ENCODE measurements around the gene IMMT.

Gene IMMT

GRCh38 chr2:86226636-86227520 lies 31.6 kb upstream of the IMMT start:
- in situ Hi-C loops (cut with MboI; ENCODE audit: low sequenced_read_pairs), result loop anchor here (5.0 kb wide), 1 partner anchor 140 kb away; no protein-coding TSS in a partner anchor

GRCh38 chr2:86226070-86226469 lies 30.8 kb upstream of the IMMT start:
- in situ Hi-C loops (cut with MboI; ENCODE audit: low sequenced_read_pairs), result loop anchor here (5.0 kb wide), 1 partner anchor 141 kb away; no protein-coding TSS in a partner anchor

GRCh38 chr2:86225581-86225980 lies 30.3 kb upstream of the IMMT start:
- in situ Hi-C loops (cut with MboI; ENCODE audit: low sequenced_read_pairs), result loop anchor here (5.0 kb wide), 1 partner anchor 142 kb away; no protein-coding TSS in a partner anchor

- in situ Hi-C loops (cut with MboI; ENCODE audit: low sequenced_read_pairs), result loop anchor here (5.0 kb wide), 2 partner anchors 73 to 143 kb away; no protein-coding TSS in a partner anchor
Observed at GRCh38 chr2:86224645-86225355, 29.5 kb upstream of the IMMT start.

GRCh38 chr2:86223927-86224560 lies 28.8 kb upstream of the IMMT start:
- in situ Hi-C loops (cut with MboI; ENCODE audit: low sequenced_read_pairs), result loop anchor here (5.0 kb wide), 1 partner anchor 73 kb away; no protein-coding TSS in a partner anchor

GRCh38 chr2:86223140-86223926 lies 28.1 kb upstream of the IMMT start:
- in situ Hi-C loops (cut with MboI; ENCODE audit: low sequenced_read_pairs), result loop anchor here (5.0 kb wide), 1 partner anchor 74 kb away; no protein-coding TSS in a partner anchor

DNA sequence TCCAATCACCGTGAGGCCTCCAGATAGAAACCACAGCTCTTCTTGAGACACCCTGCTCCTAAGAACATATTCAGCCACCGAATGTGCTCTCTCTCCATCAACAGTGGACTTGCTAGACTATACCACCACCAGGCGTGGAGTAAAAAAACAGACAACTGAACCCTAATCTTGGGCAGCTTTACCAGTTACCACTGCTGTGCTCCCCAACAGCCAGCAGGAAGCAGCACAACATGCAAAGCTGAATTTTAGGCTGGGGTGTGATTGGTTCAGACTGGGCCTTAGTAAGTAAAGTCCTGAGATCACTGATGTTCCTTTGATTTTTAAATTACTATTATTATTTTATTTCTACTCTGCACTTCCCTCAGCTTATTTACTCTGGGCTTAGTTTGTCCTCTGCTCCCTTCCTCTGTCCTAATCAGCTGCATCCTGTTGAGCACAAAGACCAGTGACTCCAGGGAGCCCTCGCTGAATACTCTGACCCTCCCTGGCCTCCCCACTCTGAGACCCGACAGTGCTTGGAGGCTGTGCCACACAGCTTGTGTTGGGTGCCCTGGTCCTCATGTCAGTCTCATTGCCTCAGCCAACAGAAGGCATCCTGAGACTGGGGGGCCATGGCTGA lies 25.9 kb upstream of the IMMT start:
- in situ Hi-C loops (cut with MboI; ENCODE audit: low sequenced_read_pairs), result loop anchor here (5.0 kb wide), 1 partner anchor 76 kb away; no protein-coding TSS in a partner anchor

DNA sequence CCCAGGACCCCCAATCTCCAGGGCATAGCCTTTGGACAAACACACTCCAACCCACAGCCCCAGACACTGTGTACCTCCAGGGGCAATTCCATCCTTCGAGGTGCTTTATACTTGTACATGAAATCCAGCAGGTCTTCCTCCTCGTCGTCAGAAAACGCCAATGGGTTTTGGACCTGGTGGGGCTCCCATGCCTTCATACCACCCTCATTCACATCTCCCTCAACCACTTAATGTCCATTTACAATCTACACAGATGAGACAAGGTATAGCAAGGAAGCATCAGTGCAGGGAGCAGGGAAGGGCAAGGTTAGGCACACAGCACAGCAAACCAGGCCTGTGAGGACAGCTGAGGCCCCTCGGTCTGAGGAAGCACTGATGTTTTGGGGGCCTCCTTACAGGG lies 24.6 kb upstream of the IMMT start:
- in situ Hi-C loops (cut with MboI; ENCODE audit: low sequenced_read_pairs), result loop anchor here (5.0 kb wide), 1 partner anchor 77 kb away; no protein-coding TSS in a partner anchor

- in situ Hi-C loops (cut with MboI; ENCODE audit: low sequenced_read_pairs), result no loop called here
Observed at GRCh38 chr2:86218124-86218523, 22.9 kb upstream of the IMMT start.

GRCh38 chr2:86216575-86217555 lies 21.6 kb upstream of the IMMT start:
- in situ Hi-C loops (cut with MboI; ENCODE audit: low sequenced_read_pairs), result no loop called here

GRCh38 chr2:86214503-86214832 lies 19.2 kb upstream of the IMMT start:
- in situ Hi-C loops (cut with MboI; ENCODE audit: low sequenced_read_pairs), result no loop called here

DNA sequence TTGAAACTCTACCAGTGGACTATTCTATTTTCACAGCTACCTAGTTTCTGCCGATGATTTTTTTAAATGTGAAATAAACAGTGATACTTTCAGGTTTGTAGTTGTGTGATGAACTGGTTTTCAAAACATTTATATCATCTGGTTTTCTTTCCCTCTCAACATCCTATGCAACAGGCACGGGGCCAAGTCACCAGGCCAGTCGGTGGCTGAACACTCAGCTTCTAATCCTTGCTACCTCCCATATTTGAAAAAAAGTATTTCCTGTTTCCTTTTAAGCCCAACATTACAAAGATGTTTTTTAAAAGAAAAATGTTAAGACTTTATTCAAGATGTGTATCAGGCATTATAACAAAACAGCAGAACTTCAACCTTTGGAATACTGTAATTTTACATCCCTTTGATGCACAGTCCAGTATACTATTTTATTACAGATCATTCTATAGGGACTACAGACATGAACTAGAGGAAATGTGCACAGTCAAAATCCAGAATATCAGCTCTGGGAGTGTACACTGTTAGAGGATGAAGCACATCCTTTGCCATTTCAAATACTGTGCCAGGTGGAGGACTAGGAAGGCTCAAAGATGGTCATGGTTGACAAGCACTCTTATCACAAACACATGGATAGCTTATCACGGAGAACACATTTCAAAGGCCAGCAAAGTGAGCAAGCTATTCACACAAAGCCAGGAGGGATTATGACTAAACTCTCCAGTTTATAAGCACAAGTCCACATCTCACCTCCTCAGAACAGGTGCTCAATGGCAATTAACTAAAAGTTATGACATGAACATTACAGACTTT lies 18.6 kb upstream of the IMMT start:
- in situ Hi-C loops (cut with MboI; ENCODE audit: low sequenced_read_pairs), result no loop called here

- in situ Hi-C loops (cut with MboI; ENCODE audit: low sequenced_read_pairs), result no loop called here
Observed at GRCh38 chr2:86213056-86213455, 17.8 kb upstream of the IMMT start.

GRCh38 chr2:86211796-86212188 lies 16.5 kb upstream of the IMMT start:
- in situ Hi-C loops (cut with MboI; ENCODE audit: low sequenced_read_pairs), result no loop called here

GRCh38 chr2:86211033-86211795 lies 16.0 kb upstream of the IMMT start:
- in situ Hi-C loops (cut with MboI; ENCODE audit: low sequenced_read_pairs), result no loop called here

- in situ Hi-C loops (cut with MboI; ENCODE audit: low sequenced_read_pairs), result no loop called here
Observed at GRCh38 chr2:86204458-86204857, 9.2 kb upstream of the IMMT start.

GRCh38 chr2:86203614-86204013 lies 8.4 kb upstream of the IMMT start:
- in situ Hi-C loops (cut with MboI; ENCODE audit: low sequenced_read_pairs), result no loop called here

All from HL-60/S4 (cell line).